ENCODE measurements around the gene DCC.

DCC gene

DNA sequence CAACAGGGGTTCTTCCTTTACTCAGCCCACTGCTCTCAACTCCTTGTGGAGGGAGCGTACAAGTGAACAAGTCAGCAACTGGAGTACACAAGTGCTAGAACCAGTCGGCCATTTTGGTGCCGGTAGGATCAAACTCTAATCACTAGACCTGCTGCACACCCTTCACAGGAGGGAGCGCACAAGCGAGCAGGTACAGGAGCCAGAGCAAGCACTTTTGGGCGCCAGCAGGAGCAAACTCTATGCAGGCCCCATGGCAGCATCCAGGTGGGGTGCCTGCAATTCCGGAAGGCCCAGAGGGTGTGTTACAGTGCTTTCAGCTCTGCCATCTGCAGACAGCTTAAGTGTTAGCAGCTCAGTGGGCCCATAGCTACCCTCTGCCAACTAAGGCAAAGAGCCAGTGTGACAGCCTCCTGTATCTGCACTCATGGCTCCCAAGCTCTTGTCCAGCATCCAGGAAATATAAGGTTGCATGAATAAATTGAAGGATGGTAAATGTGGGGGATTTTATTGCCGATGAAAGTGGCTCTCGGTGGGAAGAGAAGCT, 426.1 kb downstream of the DCC start:
- DNase-seq (ENCODE audit: low read depth in 4 of 4, low spot score in 1 of 4) = no peak

DNA sequence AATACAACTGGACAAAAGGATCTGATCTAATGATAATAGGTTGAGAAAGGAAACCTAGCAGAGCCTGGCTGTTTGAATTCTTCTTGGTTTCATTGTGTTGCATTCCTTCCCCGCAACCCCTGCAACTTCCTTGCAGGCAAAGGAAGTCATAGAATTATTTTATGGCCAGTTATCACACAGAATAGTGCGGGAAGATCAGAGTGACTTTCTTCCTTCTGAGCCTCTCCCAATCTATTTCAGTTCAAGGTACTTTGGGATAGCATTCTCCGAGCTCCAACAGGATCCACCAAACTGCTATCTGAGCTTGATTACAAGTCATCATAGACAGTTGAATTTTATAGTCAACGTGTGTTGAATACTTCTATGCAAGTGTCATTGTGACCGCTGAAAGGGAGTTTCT, 441.1 kb downstream of the DCC start:
- no peak for DNase-seq (ENCODE audit: low read depth in 4 of 4, low spot score in 1 of 4)

DNA sequence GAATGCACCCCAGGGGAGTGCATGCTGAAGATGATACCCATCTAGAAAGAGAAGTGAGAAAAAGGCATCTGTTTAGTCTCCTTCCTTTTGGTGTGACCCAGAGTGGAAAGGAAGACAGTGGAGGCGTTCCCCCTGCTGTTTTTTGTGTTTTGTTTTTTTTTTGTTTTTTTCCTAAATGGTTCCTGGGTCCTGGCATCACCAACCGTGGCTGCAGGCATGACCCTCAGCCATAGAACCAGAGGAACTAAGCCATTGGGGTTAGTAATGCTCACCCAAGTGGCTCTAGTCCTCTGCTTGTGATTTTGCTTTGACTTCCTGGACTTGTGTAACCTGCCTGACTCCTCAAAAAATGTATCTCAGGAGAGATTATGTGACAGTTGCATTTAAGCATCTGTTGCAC, 451.3 kb downstream of the DCC start:
- DNase-seq (ENCODE audit: low read depth in 4 of 4, low spot score in 1 of 4) = no peak

DNA sequence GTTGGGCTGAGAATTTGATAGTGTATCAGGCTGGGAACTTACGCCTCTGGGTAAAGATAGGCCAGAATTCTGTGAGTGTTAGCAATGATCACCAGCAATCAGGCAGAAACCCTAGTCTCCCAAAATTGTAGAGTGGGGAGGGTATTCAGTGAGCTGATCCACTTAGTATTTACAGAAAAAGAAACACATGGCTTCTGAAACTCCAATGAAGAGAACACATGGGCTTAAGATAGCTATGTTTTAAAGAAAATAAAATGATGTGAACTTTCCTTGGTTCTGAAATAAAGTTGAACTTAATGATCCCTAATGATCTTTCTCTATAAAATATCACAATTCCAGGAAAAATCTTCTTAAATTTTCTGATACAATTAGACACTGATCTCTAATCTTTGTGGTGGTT, 472.8 kb downstream of the DCC start:
- DNase-seq (ENCODE audit: low read depth in 4 of 4, low spot score in 1 of 4) = no peak

DNA sequence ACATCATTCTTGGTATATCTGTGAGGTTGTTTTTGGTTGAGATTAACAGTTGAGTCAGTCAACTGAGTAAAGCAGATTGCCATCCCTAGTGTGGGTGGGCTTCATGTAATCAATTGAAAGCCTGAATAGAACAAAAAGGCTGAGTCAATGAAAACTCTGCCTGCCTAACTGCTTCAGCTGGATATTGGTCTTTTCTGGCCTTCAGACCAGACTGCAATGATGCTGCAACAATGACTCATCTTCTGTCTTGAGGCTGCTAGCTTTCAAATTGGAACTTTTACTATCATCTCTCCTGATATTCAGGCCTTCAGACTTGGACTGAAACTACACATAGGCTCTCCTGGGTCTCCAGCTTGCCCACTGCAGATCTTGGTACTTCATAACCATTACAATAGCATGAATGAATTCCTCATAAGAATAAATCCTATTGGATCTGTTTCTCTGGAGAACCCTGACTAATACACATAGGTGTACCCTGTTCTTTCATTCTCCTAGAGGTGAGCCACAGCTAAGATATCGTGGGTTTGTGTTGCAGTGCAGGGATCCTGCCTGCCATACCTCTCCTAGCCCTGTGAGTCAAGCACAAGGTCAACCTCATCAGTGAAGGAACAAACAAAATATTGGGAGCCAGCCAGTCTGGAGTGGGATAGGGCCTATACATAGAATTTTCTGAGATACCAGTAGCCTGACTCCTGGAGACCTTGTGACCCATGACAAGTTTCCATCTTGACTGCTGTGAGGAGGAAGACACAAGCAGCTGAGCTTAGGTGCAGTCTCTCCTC, 473.8 kb downstream of the DCC start:
- no peak for DNase-seq (ENCODE audit: low read depth in 4 of 4, low spot score in 1 of 4)

DNA sequence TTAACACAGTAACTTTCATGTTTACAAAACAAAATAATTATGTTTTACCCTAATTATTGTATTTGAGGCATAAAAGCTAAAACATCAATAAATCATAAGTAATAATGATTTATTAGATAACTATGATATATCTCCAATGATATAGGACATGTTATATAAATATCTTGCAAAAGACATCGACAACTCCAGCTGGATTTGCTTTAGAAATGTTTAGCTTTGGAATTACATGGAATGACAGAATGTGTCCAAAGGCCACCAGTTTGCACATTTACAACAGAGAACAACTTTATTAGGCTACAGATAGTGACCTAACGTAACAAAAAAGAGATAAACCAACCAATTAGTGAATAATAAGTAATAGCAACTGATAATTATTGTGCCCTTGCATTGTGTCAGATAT, 475.7 kb downstream of the DCC start:
- DNase-seq (ENCODE audit: low read depth in 4 of 4, low spot score in 1 of 4) = no peak

DNA sequence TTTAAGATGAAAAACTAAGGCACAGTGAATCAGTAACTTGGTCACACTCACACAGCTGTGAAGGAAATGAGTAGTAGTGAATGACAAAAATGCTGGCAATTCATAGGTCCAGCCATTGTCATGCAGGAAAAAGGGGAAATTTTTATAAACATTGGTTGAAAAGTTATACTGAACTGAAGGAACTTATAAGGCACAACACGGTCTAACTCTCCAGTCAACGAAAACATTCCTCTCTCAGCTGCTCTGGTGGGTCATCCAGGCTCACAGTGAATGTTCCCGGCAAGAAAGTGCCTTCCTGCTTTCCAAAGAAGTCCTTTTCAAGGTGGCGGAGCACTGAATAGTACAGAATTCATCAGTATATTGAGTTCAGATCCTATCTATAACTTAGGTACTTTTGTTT, 476.1 kb downstream of the DCC start:
- no peak for DNase-seq (ENCODE audit: low read depth in 4 of 4, low spot score in 1 of 4)

DNA sequence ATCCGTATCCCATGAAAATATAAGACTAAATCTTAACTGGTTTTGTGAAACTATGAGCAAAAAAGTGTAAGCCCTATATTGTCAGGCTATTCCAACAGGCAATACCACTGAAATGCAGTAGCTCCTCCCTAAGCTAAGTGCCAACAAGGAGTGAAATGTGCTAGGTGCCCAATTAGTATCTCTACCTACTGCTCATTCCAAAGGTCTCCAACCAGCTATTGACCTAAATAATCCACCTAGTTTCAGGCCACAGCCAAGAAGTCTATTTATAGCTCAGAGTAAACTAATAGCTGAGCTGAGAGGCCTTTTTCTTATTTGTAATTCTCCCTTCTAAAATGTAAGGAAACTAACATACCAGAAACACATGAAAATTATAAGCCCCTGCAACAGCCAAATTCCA, 482.2 kb downstream of the DCC start:
- no peak for DNase-seq (ENCODE audit: low read depth in 4 of 4, low spot score in 1 of 4)

DNA sequence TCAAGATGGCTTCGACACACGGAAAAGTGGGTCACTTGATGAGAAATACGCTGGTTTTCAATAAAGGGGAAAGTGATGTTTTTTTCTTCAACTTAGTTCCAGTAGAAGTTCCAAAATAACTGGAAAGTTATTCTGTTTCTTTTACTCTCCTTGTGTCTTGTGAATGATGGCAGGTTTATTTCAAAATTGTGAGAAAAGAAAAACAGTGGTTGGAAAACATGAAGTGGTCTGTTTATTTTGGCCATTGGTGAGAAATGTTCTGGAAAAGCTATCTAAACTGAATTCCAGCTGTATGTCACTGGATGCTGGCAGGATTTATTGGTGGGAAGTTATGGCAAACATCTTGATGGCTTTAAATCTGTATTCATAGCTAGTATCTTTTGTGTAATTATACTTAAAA, 484.1 kb downstream of the DCC start:
- DNase-seq (ENCODE audit: low read depth in 4 of 4, low spot score in 1 of 4) = no peak

DNA sequence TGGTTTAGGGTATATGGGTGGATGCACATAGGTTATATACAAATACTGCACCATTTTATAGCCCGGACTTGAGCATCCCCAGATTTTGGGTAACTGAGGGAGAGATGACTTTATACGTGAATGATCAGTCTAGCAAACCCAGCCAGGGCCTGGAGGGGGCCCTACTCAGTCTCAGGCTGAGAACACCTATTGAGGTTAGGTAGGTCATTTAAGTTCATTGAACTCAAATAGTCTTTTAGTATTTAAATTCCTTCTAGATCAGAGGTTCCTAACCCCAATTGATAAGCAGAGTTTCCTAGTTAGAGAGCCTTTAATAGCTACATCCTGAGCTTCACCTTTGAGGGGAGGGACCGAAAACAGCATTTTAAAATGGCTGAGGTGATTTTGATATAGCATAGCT, 487.0 kb downstream of the DCC start:
- no peak for DNase-seq (ENCODE audit: low read depth in 4 of 4, low spot score in 1 of 4)

DNA sequence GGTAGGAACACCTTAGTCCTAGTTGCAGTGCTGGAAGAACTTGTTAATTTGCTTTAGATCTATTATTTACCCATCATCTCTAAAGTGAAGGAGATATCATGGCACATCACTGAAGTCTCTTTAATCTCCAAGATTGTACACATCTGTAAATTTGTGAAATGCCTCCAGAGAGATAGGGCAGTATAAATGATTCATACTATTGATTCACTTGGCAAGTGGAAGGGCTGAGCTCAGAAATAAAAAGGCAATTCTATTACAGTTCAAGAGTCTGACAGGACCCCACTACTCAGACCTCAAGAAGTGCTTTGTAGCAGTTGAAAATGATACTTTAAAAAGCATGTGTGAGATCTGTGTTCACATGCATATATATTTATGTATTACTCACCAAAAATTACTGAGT, 489.3 kb downstream of the DCC start:
- no peak for DNase-seq (ENCODE audit: low read depth in 4 of 4, low spot score in 1 of 4)

DNA sequence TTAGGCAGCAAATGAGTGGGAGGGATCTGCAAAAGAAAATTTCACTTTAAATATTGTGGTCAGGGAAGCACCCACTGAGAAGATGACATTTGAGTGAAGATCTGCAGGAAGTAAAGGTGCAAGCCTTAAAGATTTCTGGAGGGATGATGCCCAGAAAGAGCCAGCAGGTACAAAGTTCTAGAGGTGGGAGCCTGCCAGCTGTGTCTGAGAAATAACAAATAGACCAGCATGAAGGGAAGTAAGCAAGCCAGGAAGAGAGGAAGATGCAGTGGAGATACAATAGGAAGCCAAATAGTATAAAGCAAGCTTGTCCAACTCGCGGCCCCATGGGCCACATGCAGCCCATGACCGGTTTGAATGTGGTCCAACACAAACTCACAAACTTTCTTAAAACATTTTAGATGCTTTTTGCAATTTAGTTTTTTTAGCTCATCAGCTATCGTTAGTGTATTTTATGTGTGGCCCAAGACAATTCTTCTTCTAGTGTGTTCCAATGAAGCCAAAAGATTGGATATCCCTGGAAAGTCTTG, 489.9 kb downstream of the DCC start:
- no peak for DNase-seq (ENCODE audit: low read depth in 4 of 4, low spot score in 1 of 4)

DNA sequence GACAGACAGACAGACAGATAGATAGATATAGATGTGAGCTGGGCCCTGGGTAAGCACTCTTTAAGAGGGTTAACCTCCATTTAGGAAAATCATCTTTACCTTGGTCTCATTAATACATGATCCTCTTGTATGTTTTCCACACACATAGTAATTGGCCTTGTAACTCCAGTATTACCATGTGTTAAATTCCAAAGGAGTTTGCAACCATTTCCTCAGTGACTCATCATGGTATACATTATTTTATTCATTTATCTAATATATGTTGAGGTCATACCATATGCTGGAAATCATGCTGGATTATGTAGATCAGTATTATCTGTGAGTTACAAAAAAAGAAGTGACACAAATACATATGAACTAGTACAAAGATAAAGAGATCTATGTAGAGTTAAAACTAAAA, 504.3 kb downstream of the DCC start:
- no peak for DNase-seq (ENCODE audit: low read depth in 4 of 4, low spot score in 1 of 4)

DNA sequence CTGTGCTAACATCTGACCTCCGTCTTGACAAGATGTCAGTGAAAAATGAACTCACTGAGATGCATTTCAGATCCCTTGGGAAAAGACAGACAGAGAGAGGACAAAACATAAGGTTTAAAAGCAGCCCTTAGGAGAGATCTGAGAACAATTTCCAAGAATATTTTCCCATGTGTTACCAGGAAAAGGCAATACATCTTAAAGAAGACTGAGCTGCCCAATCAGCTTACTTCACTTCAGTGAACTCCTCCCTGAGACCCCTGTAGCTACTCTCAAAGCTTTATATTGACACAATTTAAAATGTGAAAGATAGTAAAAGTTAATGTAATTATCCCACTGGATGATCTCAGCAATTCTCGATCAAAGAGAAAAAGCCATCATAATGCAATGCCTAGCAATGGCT, 505.0 kb downstream of the DCC start:
- no peak for DNase-seq (ENCODE audit: low read depth in 4 of 4, low spot score in 1 of 4)

DNA sequence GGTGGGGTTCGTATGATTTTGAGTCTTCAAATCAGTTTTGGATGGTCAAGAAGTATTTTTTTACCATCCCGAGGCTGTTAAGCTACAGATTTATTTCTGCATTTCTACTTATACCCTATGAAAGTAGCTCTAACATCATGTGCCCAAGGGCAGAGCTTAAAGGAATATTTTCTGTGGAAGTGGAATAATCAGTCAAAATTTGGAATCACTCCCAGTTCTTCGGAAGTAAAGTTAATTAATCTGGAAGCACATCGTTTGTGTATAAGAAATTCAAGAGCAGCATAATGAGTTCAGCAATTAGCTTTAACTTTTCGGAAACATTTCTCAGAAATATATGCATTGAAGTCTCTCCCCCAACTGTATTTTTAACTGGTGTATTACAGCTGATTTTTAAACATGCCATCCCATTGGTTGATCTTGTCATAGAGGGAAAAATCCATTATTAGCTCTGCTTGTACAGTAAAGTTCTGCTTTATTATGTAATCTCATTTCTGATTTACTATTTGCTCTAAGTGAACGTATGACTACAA, 510.1 kb downstream of the DCC start:
- DNase-seq (ENCODE audit: low read depth in 4 of 4, low spot score in 1 of 4) = no peak

DNA sequence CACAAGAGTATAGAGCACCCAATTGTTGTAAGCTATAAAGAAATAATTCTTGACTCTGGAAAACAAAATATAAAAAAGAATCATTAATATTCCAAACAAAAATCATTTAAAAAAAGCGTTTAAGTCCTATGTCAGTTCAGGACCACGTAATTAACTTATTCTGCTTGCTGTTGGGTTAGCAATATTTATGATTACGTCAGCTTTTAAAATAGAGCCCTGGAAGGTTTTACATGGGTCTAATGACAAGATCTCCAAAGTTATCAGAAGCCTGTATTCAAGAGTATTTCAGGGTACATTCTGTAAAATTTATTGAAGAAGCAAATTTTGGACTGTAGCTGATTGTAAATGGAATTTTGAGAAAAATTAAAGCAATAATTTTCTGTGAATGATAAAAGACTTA, 521.6 kb downstream of the DCC start:
- no peak for DNase-seq (ENCODE audit: low read depth in 4 of 4, low spot score in 1 of 4)

DNA sequence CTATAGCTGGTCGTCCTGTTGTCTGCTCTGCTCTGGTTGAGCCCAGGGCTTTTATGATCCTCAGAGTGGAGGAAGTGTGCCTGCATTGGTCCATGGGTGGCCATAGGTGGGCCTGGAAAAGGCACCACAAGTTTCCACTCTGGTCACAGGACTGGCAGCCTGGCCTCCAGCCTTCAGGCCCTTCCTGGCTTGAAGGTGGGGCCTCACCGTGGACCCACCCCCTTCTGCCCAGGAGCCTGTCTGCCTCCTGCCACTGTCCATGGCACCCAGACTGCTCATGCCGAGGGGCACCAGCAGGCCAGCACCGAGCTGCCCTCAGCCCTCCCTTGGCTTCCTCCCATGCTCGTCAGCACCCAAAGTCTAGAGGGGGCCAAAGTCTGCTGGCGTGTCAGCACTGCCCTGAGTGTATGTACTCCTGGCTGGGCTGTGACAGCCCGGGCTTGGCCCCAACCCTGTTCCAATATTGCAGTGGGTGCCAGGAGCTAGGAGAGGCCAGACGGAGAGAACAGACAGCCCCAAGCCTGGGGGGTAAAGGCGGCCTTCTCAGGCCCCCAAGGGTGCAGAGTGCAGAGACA, 529.4 kb downstream of the DCC start:
- no peak for DNase-seq (ENCODE audit: low read depth in 4 of 4, low spot score in 1 of 4)

DNA sequence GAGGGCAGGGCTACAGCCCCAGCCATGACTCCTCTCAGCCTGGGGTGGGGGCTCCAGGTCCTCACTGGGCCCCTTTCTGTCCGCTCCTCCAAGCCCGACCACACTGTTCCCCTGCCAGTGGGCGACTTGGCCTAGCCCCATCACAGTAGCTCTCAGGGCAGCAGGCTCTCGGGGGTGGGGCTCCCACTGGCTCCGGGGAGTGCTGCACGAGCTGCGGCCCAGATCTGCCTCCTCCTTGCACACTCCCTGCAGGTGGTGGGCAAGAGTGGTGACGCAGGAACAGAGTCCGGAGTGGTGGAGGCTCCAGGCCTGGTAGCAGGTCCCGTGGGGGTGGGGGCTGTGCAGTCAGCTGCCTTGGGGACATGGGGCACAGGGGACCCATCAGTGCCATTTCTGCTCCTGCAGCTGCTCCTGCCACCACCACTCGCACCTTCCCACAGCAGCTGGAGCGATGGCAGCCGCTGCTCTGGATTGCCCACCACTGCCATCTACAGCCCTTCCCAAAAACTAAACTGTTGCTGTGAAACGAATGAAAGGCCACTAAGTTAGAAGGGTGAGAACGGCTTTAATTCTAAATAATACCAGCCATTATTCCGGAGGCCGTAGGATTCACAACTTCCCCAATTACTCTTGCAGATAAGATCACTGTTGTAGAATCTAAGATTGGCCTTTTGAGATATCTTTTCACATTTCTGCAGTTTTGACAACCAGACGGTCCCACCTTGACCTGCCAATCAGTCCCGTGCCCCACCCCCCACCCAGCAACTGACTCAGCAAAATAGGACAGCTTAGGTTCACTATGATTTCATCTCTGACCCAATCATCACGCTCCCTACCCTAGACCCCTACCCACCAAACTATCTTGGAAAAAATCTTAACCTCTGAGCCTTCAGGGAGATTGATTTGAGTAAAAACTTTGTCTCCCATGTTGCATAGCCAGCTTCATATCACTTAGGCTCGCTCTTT, 530.2 kb downstream of the DCC start:
- no peak for DNase-seq (ENCODE audit: low read depth in 4 of 4, low spot score in 1 of 4)

DNA sequence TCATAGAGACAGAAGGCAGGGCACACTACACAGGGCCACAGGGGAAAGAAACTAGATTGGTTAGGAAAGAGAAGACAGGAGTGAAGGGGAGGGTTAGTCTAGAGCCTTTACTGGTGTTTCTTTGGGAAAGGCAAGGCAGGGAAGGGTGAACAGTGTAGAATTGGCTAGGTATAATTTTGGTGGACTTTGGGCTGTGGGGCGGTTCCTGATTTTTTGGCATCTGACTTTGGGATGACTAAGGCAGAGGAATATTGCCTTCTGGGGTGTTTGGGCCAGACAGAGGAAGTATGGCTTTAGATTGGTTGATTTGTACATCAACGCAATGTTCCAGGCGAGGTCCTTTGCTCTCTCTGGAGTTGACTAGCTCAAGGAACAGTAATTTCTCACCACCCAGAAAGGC, 534.8 kb downstream of the DCC start:
- DNase-seq (ENCODE audit: low read depth in 4 of 4, low spot score in 1 of 4) = no peak

DNA sequence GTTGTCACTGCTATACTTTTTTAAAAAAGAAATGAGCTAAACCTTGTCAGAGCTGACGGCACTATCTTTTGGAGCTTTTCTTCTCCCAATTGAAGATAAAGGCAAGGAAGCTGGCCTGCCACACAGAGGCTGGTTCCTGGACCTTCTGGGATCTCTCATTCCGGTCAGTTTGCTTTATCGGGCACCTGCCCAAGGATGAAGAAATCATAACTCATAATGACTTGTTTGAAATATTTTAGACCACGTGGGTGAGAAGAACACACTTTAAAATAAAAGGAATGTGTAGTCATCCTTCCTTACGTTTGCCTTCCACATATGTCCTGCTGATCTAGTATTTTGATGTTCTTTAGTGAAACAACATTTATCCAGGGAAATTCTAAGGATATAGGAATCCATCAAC, 535.7 kb downstream of the DCC start:
- no peak for DNase-seq (ENCODE audit: low read depth in 4 of 4, low spot score in 1 of 4)

DNA sequence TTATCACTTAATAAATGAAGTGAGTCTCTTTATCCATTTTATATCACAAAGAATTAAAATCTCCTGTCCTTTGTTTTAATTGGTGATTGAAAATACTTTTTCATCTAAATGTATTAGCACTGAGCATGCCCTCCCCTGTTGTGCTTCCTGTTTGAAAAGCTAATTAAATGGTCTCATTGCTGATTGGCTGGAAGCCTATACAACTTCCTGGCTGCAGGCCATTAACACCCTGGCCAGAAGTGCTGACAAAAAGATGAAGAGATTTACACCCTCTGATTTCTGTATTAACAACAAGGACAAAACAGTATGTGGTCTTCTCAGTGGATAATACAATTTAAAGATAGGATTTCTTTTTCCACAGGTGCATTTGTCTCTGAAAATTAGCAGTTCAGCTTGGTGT, 548.0 kb downstream of the DCC start:
- no peak for DNase-seq (ENCODE audit: low read depth in 4 of 4, low spot score in 1 of 4)

All from stimulated activated CD4-positive, alpha-beta T cell treated with anti-CD3 and anti-CD28 coated beads, Interleukin-1b, Interleukin-23, amount 100 ng/mL, for 24 hours (primary cell).